CMK (cell line): ENCODE results near the gene ARHGEF17.

Experiments
- DNase-seq: peaks from one replicate; pipeline ENCODE4 v3.0.0-alpha.2; 2010; ENCODE audit warnings: low read depth

Gene ARHGEF17

DNA sequence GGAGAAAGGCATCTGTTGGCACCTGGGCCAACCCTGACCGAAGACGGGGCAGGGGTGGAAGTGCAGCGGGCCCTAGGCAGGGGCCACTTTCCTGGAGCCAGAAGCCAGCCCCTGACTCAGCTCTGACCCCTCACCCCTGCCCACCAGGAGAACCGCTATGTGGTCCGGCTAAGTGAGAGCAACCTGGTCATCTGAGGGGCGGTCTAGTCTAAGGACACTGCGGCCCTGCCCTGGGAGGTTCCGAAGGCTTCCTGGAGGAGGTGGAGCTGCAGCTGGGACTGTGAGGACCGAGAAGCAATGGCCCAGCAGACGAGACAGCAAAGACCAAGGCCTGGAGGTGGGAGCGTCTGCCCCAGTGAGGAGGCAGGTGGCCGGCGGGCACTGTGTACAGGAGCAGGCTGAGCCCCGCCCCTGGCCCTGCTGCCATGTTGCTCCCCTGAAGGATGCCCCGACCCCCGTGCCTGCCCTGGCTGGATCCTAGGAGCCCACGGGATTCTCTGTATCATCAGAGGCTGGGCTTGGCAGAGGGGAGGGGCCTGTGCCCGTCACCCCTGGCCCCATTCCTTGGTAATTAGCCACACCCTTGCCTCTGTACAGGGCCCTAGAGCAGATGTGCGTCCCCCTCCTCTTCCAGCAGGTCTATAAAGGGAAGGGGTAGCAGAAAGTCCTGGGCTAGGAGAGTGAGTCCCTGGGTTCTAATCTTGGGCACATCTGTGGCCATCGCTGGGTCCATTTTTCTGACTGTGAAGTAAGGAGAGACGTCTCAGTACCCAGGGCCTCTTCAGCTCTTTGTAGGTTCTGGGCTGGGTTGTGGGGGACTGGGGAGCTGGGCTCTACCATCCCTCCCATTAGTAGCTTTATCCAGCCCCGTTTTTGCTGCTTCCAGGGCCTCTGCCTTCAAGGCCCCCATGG is 87.5 kb downstream of the ARHGEF17 start:
- no peak for DNase-seq

DNA sequence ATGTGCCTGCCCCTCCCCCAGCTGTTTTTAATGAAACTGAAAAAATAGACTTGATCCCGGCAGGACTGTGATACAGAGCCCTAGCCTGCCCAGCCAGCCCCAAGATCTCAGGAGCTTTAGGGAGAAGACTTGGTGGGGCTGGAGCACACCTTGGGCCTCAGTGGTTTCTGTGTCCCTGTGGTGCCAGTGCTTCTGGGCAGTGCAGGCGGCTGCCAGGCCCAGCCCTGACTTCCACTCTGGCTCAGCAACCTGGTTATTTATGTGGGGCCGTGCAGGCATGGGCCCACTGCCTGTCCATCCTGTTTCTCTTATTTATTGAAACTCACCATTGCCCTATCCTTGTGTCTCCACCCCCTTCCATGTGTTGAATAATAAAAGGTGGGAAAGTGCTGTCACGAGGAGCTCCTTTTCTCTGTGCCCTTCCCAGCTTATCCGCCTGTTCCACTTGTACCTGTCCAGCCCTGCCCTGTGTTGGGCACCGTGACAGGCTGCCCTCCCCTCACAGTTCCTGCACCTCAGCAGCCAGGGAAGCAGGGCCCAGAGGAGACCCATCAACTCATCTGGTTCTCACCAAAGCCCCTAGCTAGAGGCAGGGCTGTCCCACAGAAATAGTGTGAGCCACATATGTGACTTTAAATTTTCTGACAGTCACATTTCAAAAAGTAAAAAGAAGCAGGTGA is 88.3 kb downstream of the ARHGEF17 start:
- no peak for DNase-seq

DNA sequence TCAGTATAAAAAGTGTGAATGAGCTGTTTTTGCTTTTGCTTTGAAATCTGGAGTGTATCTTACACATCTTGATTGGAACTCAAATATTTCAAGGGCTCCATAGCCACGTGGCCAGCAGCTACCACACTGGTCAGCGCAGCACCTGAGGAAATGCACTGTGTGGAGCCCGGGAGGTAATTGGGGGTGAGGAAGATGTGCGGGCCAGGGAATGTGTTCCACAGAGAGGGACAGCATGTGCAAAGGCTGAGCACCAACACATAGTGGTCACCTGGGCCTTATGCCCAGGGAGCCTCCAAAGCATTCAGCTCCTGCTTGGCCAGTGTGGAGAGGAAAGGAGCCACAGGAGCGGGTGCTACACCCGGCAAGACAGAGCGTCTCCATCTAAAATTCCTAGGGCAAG is 88.9 kb downstream of the ARHGEF17 start:
- no peak for DNase-seq

DNA sequence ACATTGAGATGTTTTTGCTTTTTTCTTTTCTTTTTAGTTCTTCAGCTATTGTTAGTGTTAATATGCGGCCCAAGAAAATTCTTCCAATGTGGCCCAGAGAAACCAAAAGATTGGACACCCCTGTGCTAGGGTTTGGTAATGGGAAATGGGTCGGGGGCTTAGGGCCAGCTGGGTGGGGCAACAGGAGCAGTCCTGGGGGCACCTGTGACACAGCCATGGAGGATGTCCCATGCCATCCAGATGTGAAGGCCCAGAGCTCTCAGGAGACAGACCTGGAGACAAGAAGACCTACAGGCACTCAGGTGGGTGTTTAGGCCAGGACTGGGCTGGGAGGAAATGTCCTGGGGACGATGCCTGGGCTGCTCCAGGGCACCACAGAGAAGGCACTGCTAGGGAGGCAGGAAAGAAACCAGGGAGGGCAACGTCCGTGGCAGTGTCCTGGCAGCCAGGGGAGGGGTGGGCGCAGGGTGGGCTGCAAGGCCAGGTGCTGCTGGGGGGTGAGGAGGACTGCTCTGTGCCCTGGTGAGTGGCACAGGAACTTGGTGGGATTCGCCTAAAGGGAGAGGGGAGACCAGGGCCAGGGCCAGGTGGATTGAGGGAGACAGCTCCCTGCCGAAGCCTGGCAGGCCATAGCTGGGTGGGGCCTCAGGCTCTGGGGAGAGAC is 89.5 kb downstream of the ARHGEF17 start:
- DNase-seq, result no peak

DNA sequence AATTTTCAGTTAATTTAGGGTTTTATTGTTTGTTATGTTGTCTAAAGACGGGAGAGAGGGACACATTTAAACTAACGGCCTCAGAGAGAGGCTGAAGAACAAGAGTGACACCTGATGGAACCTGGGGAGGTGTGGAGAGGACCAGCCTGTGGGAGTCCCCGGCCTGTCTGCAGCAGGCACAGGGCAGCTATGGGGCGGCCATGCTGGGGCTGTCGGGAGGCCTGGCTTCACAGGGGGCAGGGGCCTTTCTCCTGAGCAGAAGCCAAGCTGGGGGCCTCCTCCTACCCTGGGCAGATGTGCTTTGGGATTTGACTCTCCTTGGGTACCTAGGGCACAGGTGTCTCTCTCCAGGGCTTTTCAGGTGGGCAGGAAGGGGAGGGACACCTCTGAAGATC is 90.1 kb downstream of the ARHGEF17 start:
- no peak for DNase-seq

DNA sequence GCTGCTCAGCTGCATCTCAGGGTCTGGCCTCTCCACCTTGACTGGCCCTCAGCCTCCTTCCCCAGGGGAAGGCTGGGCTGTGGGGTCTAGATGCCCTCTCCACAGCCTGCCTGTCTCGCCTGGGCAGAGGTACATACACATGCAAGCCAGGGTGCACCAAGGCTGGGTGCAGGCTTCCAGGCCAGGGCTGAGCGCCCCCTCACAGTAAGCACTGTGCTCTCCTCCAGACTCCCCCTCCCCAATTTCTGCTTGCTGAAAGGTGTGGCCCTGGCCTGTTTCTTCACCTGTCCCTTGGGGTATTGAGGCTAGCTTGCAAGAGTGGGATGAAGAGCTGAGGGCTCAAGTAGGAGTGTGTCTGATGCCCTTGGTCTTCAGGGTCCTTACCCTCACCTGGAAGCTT is 90.6 kb downstream of the ARHGEF17 start:
- no peak for DNase-seq

DNA sequence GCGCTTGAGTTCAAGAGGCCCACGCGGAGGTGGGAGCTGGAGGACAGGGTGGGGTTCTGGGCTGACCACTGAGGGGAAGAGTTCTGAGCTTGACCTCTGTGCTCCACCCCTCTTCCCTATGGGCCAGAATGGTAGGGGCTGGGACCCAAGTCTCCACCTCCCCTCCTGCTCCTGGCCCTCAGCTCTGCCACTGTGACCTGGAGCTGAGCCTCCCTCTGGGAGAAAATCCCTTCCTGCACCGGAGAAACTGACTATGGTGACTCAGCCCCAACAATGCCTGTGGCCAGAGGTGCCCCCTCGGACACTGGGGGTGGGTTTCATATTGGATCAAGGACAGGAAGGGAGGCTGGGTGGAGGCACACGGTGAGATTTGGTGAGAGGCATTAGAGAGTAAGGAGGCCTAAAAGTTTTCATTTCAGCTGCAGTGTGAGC is 91.1 kb downstream of the ARHGEF17 start:
- no peak for DNase-seq

DNA sequence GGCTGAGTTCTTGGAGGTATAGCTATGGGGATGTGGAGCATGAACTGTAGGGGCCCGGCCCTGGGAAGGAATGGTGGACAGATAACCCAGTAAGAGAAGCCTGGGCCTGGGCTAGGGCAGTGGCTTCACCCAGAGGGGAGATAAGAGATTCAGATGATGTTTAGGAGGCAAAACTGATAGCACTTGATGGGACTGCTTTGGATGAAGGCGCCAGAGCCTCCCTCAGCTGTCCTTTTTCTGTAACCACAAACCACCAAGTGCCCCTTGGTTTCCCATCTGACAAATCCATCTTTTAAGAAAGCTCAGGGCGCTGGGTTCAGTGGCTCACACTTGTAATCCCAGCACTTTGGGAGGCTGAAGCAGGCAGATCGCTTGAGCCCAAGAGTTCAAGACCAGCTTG is 91.6 kb downstream of the ARHGEF17 start:
- no peak for DNase-seq

DNA sequence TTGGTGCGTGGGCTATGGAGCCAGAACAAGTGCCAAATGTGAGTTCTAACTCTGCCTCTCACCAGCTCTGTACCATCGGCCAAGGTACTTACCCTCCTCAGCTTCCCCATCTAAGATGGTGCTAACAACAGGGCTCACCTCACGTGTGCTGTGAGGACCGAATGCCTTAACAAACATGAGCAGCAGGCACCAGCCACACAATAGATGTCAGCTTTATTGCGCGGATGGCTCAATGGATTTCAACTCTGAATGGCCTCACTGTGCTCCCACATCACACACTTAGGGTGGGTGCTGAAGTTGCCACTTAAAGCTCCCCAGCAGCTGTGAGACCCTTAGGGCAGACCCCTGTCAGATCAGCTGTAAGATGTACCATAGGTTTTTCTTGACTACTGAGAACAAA is 92.2 kb downstream of the ARHGEF17 start:
- DNase-seq, result no peak

DNA sequence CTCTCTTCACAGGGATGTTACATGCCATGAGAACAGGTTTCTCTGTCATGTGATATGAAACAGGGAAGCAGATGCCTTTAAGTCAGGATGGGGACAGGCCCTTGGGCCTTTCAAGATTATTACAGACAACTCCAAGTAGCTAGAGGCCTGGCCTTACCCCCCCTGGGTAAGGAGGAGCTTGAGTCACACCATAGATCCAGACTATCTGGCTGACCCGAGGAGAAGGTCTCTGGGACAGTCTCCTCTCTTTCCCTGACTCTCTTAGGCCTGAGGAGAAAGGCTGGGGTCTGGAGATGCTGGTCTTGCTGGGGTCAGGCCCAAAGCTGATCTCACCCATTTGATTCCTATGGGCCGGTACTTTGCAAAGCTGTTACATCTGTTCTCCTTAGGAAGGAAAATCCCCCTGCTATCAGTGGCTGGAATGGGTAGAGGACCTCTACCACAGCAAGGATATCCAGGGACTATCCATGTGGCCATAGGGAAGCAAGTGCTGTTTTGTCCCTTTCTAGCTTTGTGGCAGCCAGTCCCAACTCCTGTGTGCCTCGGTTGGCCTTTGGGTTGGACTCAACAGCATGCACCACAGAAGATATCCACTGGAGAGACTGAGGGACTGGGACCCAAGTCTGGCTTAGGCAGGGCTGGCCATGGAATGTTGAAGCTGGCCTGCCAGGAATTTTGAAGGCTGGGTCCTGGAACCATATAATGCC is 93.3 kb downstream of the ARHGEF17 start:
- DNase-seq, result no peak

DNA sequence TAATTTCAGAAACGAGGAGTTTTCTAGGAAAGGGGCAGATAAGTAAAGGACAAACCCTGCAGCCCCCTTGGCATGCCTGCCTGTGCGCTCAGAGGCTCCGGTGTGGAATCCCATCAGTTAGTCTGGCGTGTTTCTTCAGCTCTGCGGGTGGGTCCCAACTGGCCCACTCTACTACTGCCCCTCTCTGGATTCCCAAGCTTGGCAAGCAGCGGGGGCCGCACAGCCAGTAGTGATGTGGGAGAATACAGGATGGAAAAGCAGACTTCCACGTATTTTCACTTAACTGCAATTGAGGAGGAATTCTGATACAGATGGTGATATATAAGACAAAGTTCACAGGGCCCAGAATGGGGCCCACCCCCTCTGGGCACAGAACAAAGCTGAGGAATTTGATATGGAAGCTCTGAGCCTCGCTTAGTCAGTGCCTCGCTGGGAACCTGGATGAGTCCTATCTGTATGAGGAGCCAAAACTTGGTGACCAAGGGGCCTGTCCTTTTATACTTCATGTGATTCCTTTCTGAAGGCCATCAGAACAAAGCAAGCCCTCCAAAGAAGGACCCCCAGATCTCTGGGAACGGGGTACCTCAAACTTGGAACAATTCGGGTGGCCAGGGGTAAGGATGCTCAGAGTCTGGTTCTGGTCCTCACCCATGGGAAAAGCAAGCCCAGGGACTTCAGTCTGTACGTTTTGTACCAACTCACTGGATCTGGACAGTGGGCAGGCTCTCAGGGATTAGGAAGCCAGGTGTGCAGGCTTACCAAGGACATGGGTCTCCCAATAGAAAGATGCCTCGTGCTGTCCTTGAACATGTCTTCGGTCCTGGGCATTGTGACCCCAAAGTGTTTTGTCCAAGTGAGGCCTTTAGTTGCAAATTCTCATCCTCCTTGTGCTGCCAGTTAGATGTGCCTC is 94.1 kb downstream of the ARHGEF17 start:
- no peak for DNase-seq

DNA sequence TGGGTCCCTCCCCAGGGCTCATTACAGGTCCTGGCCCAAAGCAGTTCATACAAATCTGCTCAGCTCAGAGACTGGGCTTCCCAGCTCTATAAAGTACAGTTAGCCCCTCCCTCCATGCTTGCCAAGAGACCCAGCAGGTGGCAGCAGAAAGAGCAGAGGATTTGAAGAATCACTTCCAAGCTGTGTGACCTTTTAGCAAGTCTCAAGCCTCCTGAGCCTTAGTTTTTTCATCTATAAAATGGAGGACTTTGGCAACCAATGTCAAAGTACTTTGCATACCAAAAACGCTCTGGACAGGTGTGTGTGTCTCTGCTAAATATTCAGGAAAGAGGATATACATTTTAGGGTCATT is 94.7 kb downstream of the ARHGEF17 start:
- DNase-seq, result no peak

DNA sequence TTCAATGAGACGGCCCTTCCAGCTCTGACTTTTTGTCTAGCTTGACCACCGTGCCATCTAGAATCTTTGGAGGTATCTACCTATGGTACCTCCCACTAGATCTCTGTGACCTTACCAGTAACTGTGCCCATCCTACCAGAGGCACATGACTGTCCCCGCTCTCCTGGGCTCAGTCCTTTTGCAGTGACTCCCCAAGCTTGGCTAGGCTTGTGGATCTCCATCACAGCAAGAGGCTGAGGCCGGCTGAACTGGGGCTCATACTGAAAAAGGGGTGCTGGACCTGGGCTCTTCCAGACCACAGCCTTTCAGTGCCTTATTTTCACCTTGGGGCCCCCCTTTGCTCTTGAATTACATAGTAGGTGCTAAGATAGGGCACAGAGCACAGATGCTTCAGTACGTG is 95.5 kb downstream of the ARHGEF17 start:
- no peak for DNase-seq

DNA sequence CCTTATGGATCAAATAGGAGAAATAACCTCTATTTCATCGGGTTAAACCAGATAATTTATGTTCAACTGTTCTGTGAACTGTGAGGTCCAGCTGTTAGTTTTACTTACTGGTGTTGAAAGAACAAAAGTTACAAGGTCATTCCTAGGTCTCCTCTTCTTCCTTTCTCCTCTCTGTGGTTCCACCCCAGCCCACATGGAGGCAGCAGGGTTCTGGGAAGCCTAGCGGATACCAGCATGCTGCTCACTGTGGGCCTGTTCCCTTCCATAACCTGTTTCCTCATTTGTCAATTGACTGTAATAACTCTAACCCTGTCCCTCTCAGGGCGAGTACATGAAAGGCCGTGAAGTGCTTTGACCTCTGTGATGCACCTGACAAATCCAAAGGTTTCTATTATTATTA is 96.0 kb downstream of the ARHGEF17 start:
- DNase-seq, result no peak

DNA sequence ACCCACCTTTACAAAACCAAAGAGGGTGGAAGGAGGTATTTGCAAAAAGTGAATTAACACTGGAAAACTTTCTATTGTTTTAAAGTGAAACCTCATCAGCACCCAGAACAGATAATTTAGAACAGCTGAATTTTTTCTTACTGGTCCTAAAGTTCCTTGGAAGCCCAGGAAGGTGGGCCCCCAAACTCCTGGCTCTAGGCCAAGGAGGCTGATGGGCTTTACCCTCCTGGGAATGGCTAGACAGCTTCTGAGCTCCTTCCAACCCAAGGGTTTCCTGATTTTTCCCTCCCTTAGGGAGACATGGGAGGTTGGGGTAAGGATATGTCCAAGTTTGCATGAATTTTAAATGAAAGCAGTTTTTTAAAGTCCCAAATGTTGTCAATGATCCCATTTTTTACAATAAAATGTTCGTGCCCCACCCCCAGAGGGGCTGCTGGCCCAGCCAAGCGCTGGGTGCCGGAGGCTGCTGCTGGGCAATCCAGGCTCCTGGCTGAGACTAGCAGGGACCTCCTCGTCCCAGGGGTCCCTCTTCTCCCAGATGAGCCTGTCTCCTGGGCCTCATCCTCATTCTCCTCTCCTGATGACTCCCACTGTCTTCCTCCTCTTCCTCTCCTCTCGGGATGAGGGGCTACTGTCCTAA is 96.5 kb downstream of the ARHGEF17 start:
- no peak for DNase-seq

DNA sequence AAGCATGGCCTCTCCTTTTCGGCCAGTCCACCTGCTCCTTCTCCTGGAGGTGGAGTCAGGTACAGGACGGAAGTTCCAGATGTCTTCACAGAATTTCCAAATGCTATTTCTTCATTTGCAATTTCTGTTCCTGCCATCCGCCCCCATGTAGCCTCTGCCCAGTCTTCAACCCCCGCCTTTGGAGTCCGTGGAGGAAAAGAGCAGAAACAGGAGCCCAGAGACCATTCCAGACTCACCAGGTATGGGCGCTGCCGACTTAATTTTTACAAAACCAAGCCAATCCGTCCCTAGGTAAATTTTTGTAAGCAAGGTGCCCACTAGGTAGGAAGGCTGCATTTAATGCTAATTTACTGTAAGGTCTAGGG is 97.1 kb downstream of the ARHGEF17 start:
- DNase-seq, result no peak

DNA sequence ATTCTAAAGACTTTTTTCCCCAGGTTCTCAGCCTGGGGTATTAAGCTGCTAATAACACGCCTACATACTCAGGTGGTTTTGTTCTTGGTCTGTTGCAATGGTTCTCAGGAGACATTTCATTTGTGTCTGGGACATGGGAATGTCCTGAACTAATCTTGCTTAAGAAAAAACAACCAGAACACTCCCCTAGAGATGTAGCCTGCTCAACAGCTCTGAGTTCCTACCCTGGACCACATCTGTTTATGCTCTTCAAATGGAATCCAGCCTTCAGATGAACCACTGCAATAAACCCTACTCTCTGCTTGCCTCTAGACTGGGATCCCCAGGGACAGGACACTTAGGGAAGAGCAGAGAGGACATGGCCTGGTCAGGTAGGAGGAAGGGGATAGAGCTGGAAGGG is 98.1 kb downstream of the ARHGEF17 start:
- DNase-seq, result no peak

DNA sequence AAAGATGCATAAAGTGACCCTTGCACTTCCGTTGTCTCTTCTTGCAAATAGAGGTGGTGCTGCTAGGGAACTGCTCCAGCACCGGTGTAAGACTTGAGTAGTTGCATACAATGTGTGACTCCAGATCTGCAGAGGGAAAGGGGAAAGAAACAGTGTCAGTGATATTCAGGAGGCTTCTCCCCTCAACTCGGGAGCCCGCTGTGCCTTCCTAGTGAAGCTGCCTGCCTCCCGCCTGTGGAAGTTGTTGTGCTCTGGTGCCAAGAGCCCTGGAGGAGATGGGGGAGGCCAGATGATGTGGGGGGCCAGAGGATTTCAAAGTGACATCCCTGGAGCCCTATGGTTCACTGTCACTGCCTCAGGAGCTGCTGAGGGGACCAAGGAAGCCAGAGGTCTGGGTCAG is 98.5 kb downstream of the ARHGEF17 start:
- no peak for DNase-seq

DNA sequence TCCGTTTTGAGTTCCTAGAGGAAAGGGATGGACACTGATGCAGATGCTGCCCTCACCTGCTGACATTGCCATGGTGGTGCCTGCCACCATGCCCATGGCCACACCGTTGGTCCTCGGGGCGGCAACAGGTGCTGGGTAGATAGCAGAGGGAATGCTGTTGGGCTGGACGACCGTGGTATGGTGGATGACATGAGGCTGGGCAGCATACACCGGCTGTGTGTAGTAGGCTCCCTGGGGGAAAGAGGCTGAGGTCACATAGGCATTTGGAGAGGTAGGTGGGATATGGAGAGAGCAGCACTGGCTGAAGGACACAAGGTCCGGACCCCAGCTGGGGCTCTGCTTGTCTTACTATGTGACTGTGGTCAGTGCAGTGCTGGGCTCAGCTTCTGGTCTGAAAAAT is 101.4 kb downstream of the ARHGEF17 start:
- DNase-seq, result no peak

DNA sequence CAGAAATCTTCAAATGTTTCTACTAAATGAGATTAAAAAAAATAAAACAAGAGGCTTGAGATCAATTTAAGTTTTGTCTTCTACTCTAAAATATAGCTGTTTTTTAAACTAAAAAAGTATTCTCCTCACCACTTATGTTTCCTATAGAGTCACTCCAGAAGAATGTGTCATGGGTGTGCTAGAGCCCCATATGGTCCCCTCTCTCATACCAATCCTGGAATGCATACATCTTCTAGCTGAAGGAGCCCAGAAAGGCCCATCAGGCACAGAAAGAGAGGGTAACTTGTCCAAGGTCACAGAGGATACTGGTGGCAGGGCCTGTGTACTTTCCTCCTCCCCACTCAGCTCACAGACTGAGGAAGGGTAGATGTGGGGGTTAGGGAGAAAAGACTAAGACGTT is 102.6 kb downstream of the ARHGEF17 start:
- no peak for DNase-seq

DNA sequence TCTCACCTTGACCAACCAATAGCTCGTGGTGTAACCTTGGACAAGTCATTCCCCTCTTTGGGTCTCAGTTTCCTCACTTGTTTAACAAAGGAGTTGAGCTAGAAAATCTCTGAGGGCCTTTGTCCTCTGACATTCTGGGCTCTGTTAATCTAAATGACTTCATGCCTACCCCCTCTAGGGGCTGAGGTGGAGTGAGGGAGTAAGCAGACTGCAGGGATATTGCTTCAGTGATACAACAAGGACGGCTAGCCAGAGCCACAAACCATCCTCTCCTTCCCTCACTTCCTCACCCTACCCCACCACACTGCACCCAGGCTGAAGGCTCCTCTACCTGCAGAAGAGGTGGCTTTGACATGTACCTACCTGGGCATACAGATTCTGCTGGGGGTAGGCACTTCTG is 103.0 kb downstream of the ARHGEF17 start:
- no peak for DNase-seq
